Common myeloid progenitor, CD34-positive (primary cell): ENCODE data around the gene PLA2G4E.

Source experiments
- CTCF ChIA-PET: fragments of 350-600 bp; sonication (Branson Sonifier 250); formaldehyde crosslinking; loops from one replicate; lab custom pipeline; 2021; ENCODE audit warnings: antibody characterized with exemption; lab: Charles Lee
- POLR2A ChIA-PET: fragments of 350-600 bp; sonication (Branson Sonifier 250); formaldehyde crosslinking; loops from one replicate; lab custom pipeline; 2021; ENCODE audit warnings: antibody characterized with exemption; lab: Charles Lee
- DNase-seq, 3 donors: peaks; one replicate each; pipeline versions ENCODE4 v3.0.0 to v3.0.0-alpha.2; 2013
- H3K27ac ChIP-seq, 2 experiments: 1 replicate in 1 of 2; 2 replicates in 1 of 2; pipeline ENCODE4 v1.7.0; 2013; ENCODE audit warnings: inconsistent platforms in 2 of 2, low read length in 2 of 2, mild to moderate bottlenecking in 2 of 2, low read depth in 1 of 2, moderate library complexity in 1 of 2; ENCODE audit not compliant: severe bottlenecking in 2 of 2, insufficient read depth in 1 of 2, poor library complexity in 1 of 2
- H3K27me3 ChIP-seq, 5 experiments: replicated peaks in 2 of 5; 1 replicate in 3 of 5; 2 replicates in 2 of 5; pipeline versions ENCODE4 v1.6.1 to v1.7.0; 2013; ENCODE audit warnings: low read length in 4 of 5, mild to moderate bottlenecking in 2 of 5, moderate library complexity in 2 of 5, inconsistent platforms in 1 of 5; ENCODE audit not compliant: insufficient read depth in 5 of 5, control insufficient read depth in 4 of 5
- H3K36me3 ChIP-seq, 4 experiments: 1 replicate in 2 of 4; 2 replicates in 2 of 4; pipeline versions ENCODE4 v1.6.1 to v1.7.0; 2013; ENCODE audit warnings: low read length in 3 of 4, control low read depth in 1 of 4, mild to moderate bottlenecking in 1 of 4; ENCODE audit not compliant: control insufficient read depth in 4 of 4, insufficient read depth in 4 of 4
- H3K4me1 ChIP-seq, 4 experiments: 1 replicate in 3 of 4; 2 replicates in 1 of 4; pipeline versions ENCODE4 v1.6.1 to v1.7.1; 2013; ENCODE audit warnings: low read length in 3 of 4, mild to moderate bottlenecking in 3 of 4, control low read depth in 1 of 4, inconsistent platforms in 1 of 4, moderate library complexity in 1 of 4; ENCODE audit not compliant: control insufficient read depth in 4 of 4, insufficient read depth in 4 of 4; ENCODE audit errors: control extremely low read depth in 1 of 4
- H3K4me3 ChIP-seq, 7 experiments: 1 replicate in 4 of 7; 2 replicates in 3 of 7; pipeline versions ENCODE4 v1.5.1 to v1.7.0; 2013; ENCODE audit warnings: mild to moderate bottlenecking in 7 of 7, low read length in 6 of 7, moderate library complexity in 6 of 7, inconsistent platforms in 2 of 7, low read depth in 2 of 7, control low read depth in 1 of 7; ENCODE audit not compliant: insufficient read depth in 4 of 7, control insufficient read depth in 1 of 7; ENCODE audit errors: extremely low read depth in 1 of 7
- H3K9me3 ChIP-seq, 5 experiments: 1 replicate in 4 of 5; 2 replicates in 1 of 5; pipeline versions ENCODE4 v1.6.1 to v1.7.1; 2013; ENCODE audit warnings: low read length in 4 of 5, mild to moderate bottlenecking in 2 of 5, inconsistent platforms in 1 of 5, low read depth in 1 of 5, moderate library complexity in 1 of 5; ENCODE audit not compliant: control insufficient read depth in 4 of 5, insufficient read depth in 2 of 5; ENCODE audit errors: control extremely low read depth in 1 of 5
- WGBS: methylation state at CpG from one replicate; pipeline ENCODE4 v1.1.5; 2013; ENCODE audit not compliant: insufficient coverage; 5-methylcytosine and 5-hydroxymethylcytosine counted together

Gene PLA2G4E

DNA sequence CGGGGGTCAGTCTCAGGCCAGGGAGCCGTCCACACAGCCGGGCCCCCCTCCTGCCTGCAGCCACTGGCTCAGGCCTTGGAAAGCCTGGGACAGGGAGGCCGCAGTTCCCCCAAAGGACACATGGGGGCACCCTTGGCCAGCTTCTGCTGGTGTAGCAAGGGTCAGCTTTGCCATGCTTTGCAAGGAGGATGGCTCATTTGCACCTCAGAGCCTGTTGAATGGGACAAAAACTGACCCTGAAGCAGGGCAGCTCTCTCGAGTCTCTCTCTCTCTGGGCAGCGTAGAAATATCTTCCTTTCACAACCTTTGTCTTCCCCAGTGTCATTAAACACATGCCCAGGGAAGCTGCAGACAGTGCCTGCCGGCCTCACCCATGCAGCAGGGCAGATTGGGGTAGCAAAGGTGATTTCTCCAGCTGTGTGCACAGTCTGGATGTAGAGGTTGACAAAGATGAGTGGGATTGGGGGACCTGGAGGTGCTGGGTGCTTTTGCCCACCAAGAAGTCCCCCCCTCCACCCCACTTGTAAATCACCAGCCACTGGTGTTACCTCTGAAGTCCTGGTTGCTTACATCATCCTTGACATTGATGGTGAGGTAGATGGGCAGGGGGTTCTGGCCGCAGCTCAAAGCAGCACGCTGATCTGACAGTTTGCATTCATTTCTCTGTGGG, 31.1 kb downstream of the PLA2G4E start:
- CTCF ChIA-PET = interaction anchor here (0.7 to 7.5 kb wide), 20 partner anchors 10 to 395 kb away, joined by 3 to 53 read pairs (median 4); no protein-coding TSS in a partner anchor
- DNase-seq = peak; percentile 54 to 75 (median 63)
- Histone ChIP-seq H3K4me3 (no peak overlapping the region), H3K27ac (no peak overlapping the region), H3K4me1 (no peaks in the 10 kb centered on the region), H3K36me3 (no peaks in the 10 kb centered on the region), H3K9me3 (no peaks in the 10 kb centered on the region), H3K27me3 (no peaks in the 10 kb centered on the region)
- POLR2A ChIA-PET = interaction anchor here (0.6 to 0.7 kb wide), 2 partner anchors 17 to 95 kb away, joined by 3 read pairs; no protein-coding TSS in a partner anchor
- 8% methylated on average over 7 of the region's 9 CpGs for WGBS

DNA sequence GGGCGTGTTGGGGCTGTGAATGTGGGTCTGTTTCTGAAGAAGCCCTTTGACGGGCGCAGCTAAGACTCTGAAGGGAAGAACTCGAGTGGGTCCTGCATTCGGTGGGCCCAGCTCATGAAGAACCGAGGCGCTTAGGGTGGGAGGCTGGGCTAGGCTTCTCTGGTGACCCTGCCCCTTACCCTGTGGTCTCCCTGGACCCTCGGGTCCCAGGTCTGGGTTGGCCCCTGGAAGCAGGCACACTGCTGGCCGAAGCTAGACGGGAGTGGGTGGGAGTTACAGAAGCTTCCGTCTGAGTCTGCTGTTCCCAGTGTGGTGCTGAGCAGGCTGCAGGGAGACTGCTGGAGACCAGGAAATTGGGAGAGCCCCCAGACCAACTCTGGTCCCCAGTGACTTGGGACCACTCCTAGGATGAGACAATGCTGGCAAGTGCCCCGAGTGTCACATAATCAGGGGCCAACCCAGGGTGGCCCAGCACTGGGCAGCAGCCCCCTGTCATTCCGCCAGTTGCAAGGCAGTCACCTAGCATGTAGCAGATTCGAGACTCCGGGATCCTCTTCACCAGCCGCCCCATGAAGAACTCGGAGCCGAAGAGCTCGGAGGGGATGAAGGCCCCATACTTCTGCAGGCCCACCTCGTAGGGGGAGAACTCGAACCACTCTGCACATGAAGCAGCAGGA, 31.8 kb downstream of the PLA2G4E start:
- POLR2A ChIA-PET = interaction anchor here (0.6 to 0.7 kb wide), 2 partner anchors 17 to 96 kb away, joined by 3 read pairs; no protein-coding TSS in a partner anchor

DNA sequence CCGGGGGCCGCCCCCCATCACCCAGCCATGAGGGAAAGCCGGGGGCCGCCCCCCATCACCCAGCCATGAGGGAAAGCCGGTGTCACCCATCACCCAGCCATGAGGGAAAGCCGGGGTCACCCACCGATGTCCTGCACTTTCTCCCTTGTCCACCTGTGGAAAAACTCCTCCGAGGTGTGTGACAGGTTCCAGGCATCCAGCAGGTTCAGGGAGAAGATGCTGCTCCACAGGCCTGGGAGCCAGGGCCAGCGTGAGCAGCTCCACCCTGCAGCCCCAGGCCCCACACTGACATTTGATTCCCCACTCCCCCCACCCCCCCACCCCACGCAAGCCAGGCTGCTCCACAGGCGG, 32.9 kb downstream of the PLA2G4E start:
- Histone ChIP-seq H3K27me3 (no peaks in the 10 kb centered on the region), H3K36me3 (no peaks in the 10 kb centered on the region), H3K9me3 (no peaks in the 10 kb centered on the region), H3K4me1 (peaks cover 0 to 3% (median 2%) of the 10 kb centered on the region in 4 experiments), H3K4me3 (no peak overlapping the region), H3K27ac (no peak overlapping the region)
- ChIA-PET POLR2A (interaction anchor here (0.7 kb wide), 1 partner anchor 470 kb away, joined by 4 read pairs; no protein-coding TSS in a partner anchor), CTCF (interaction anchor here (1.0 to 7.5 kb wide), 7 partner anchors 12 to 161 kb away, joined by 3 to 53 read pairs (median 15); no protein-coding TSS in a partner anchor)
- 98% methylated on average over 4 of the region's 11 CpGs for WGBS
- no peak for DNase-seq

More for the DNA sequence above, 31.8 kb downstream of the PLA2G4E start:
- Histone ChIP-seq H3K4me1 (no peaks in the 10 kb centered on the region), H3K4me3 (no peak overlapping the region), H3K9me3 (no peaks in the 10 kb centered on the region), H3K36me3 (no peaks in the 10 kb centered on the region), H3K27ac (no peak overlapping the region), H3K27me3 (no peaks in the 10 kb centered on the region)
- DNase-seq = no peak
- WGBS = 72% methylated on average over 15 of the region's 21 CpGs
- CTCF ChIA-PET = interaction anchor here (0.9 to 7.5 kb wide), 20 partner anchors 10 to 396 kb away, joined by 3 to 53 read pairs (median 4); no protein-coding TSS in a partner anchor

DNA sequence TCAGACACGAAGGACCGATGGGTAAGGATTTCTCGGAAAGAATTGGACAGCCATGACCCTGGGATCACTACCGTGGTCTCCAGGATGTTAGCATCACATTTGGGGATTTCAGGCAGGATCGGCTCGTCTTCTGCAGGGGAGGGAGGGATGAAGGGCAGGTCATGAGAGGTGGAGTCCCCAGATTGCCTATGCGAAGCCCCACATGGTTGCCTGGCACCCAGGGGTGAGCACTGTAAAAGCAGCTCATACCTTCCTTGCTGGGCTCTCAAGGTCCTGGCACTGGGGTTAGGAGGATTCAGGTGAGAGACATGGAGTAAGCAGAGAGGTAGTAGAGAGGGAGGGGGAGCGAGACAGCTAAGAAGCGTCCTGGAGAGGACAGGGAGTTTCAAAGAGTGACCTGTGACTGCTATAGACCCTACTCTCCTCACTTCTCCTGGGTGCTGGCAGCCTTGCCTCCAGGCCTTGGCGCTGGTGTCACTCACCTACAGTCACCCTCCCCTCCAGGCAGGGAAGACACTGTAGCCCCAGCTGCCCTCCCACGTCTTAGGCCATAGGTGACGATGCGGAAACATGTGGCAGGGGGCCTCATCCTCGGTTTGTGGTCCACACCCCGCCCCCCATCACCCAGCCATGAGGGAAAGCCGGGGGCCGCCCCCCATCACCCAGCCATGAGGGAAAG, 33.5 kb downstream of the PLA2G4E start:
- H3K27ac ChIP-seq = no peak overlapping the region
- WGBS = 86% methylated on average over 14 of the region's 17 CpGs
- H3K27me3 ChIP-seq = no peaks in the 10 kb centered on the region
- peaks cover 0 to 5% (median 2%) of the 10 kb centered on the region in 4 experiments for H3K4me1 ChIP-seq
- H3K36me3 ChIP-seq = no peaks in the 10 kb centered on the region
- no peak for DNase-seq
- POLR2A ChIA-PET = interaction anchor here (0.7 kb wide), 1 partner anchor 469 kb away, joined by 4 read pairs; no protein-coding TSS in a partner anchor
- H3K4me3 ChIP-seq = no peak overlapping the region
- no peaks in the 10 kb centered on the region for H3K9me3 ChIP-seq
- CTCF ChIA-PET = interaction anchor here (1.4 to 7.5 kb wide), 5 partner anchors 13 to 162 kb away, joined by 4 to 53 read pairs (median 35); no protein-coding TSS in a partner anchor

DNA sequence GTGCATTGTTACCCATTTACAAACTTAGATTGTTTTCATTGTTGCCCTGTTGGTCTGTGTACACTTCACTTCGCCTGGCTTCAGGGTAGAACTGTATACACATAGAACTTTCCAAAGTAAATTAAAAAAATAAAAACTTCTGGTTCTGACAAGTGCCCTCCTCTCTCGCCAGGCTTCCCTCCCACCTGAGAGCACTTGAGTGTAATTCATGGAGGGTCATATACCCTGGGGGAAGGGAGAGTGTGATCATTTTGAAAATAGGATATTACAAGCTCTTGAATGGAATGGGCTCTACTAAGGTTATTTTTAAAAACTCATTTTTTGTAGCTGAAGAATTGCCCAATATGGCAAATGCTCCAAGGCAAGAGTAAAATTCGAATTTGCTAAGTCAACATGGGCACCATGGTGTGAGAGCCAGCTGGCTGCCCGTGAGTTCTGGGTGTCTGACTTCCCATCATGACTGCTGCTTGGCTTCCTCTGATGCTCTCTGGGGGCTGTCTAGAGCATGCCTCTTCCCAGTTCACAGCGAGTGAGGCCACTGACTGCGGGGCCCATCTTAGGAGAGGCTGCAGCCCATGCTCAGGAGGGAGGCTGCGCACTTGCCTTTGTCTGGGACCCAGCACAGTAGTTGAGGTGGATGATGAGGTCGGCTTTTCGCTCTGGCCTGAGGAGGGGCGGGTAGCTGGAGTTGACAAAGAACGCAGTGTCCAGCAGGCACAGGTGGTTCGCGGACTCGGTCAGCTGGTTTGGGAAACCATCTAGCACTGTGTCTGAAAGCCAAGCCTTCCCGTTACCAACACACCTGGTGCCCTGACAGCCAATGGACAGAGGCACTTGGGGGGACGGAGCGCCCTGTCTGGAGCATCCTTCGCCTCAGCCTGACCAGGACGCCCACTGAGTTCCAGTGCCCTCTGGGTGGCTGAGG, 35.3 kb downstream of the PLA2G4E start:
- H3K27me3 ChIP-seq = no peaks in the 10 kb centered on the region
- POLR2A ChIA-PET = no interaction called here
- no peak overlapping the region for H3K4me3 ChIP-seq
- CTCF ChIA-PET = interaction anchor here (0.7 to 7.5 kb wide), 10 partner anchors 14 to 152 kb away, joined by 3 to 48 read pairs (median 4); no protein-coding TSS in a partner anchor
- DNase-seq = no peak
- H3K36me3 ChIP-seq = no peaks in the 10 kb centered on the region
- WGBS = 97% methylated on average over 14 of the region's 19 CpGs
- H3K4me1 ChIP-seq = peaks cover 0 to 10% (median 8%) of the 10 kb centered on the region in 4 experiments
- H3K9me3 ChIP-seq = no peaks in the 10 kb centered on the region
- no peak overlapping the region for H3K27ac ChIP-seq

DNA sequence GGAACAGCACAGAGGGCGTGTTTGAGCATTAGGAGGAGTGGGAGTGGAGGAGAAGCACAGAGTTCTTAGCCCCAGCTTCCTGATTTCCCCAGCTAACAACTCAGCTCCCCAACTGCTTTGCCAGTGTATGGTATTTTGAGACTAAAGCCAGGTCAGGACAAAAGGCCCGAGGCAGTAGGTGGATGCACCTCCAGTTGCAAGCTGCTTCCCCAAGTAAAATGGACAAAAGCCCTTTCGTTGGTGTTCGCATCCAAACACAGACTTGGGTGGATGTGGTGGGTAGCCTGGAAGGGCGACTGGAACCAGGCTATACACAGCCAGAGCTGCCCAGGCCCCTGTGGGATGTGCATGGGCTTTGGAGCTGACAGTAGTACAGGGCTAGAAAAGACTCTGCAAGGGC, 36.2 kb downstream of the PLA2G4E start:
- peaks cover 0 to 10% (median 8%) of the 10 kb centered on the region in 4 experiments for H3K4me1 ChIP-seq
- H3K4me3 ChIP-seq = no peak overlapping the region
- H3K9me3 ChIP-seq = no peaks in the 10 kb centered on the region
- ChIA-PET CTCF (interaction anchor here (0.7 to 2.1 kb wide), 8 partner anchors 23 to 158 kb away, joined by 3 to 8 read pairs (median 3); no protein-coding TSS in a partner anchor), POLR2A (interaction anchor here (2.5 kb wide), 1 partner anchor 11 kb away, joined by 6 read pairs; no protein-coding TSS in a partner anchor)
- H3K27ac ChIP-seq = no peak overlapping the region
- H3K36me3 ChIP-seq = no peaks in the 10 kb centered on the region
- H3K27me3 ChIP-seq = no peaks in the 10 kb centered on the region
- DNase-seq = no peak
- 100% methylated on average over 5 of the region's 5 CpGs for WGBS
